SU-DHL-6 (cell line): ENCODE results near the gene ADAMTS17.

Experiments
- EZH2phosphoT487 ChIP-seq: fragments of 200-600 bp; sonication (generic), shearing (Covaris generic); conservative IDR thresholded peaks from 2 replicates; pipeline ENCODE4 v1.6.1; 2018; ENCODE audit warnings: mild to moderate bottlenecking, antibody characterized with exemption, low read length, moderate library complexity, mixed read lengths
- TF ChIP-seq, protein P1 (sequence below): fragments of 200-600 bp; sonication (generic); IDR thresholded peaks from one replicate; pipeline ENCODE4 v1.5.1; 2017; ENCODE audit warnings: antibody characterized with exemption, mild to moderate bottlenecking, low read length, moderate library complexity; ENCODE audit not compliant: insufficient read depth, poor library complexity, severe bottlenecking

DNA sequence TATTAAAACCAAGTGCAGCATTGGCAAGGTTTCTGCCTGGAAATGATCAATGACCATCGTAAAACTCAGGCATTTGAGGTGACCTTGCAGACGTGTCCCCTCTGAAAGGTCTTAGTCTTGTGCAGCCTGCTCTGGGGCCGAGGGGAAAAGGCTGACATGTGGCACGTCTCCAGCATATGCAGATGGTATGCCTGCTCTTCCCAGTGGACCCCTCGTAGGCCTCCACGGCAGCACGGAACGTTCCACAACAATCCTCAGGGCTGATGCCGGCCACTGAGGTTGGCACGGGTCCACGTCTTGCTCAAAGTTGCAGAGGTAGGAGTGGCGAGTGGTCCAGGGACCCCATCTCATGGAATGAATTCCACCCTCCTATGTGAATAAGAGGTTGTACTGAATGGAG, 361.0 kb downstream of the ADAMTS17 start:
- TF ChIP-seq, protein P1, sequence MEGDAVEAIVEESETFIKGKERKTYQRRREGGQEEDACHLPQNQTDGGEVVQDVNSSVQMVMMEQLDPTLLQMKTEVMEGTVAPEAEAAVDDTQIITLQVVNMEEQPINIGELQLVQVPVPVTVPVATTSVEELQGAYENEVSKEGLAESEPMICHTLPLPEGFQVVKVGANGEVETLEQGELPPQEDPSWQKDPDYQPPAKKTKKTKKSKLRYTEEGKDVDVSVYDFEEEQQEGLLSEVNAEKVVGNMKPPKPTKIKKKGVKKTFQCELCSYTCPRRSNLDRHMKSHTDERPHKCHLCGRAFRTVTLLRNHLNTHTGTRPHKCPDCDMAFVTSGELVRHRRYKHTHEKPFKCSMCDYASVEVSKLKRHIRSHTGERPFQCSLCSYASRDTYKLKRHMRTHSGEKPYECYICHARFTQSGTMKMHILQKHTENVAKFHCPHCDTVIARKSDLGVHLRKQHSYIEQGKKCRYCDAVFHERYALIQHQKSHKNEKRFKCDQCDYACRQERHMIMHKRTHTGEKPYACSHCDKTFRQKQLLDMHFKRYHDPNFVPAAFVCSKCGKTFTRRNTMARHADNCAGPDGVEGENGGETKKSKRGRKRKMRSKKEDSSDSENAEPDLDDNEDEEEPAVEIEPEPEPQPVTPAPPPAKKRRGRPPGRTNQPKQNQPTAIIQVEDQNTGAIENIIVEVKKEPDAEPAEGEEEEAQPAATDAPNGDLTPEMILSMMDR, result no peak
- TF ChIP-seq EZH2phosphoT487, result no peak
